Neuronal stem cell (in vitro differentiated cells): ENCODE data around the gene ZNF284.

Experiments used
- DNase-seq: peaks from one replicate; pipeline ENCODE4 v3.0.0-alpha.2; 2013; ENCODE audit warnings: low spot score
- H2AFZ ChIP-seq: one replicate; pipeline ENCODE4 v1.6.1; 2013; ENCODE audit warnings: mild to moderate bottlenecking, low read length, inconsistent platforms
- H2AK5ac ChIP-seq: 2 replicates; pipeline ENCODE4 v1.6.1; 2013; ENCODE audit warnings: low read depth, mild to moderate bottlenecking, inconsistent platforms, low read length, moderate library complexity, mixed read lengths
- H2BK120ac ChIP-seq: 2 replicates; pipeline ENCODE4 v1.6.1; 2013; ENCODE audit warnings: low read depth, mild to moderate bottlenecking, inconsistent platforms, low read length, moderate library complexity, mixed read lengths
- H2BK12ac ChIP-seq: one replicate; pipeline ENCODE4 v1.6.1; 2013; ENCODE audit warnings: low read length, inconsistent platforms
- H2BK15ac ChIP-seq: 2 replicates; pipeline ENCODE4 v1.6.1; 2013; ENCODE audit warnings: mild to moderate bottlenecking, low read length, inconsistent platforms, mixed read lengths
- H2BK5ac ChIP-seq: one replicate; pipeline ENCODE4 v1.6.1; 2013; ENCODE audit warnings: inconsistent platforms, mild to moderate bottlenecking, low read length, moderate library complexity
- H3K14ac ChIP-seq: one replicate; pipeline ENCODE4 v1.6.1; 2013; ENCODE audit warnings: low read length, inconsistent platforms
- H3K18ac ChIP-seq: 2 replicates; pipeline ENCODE4 v1.6.1; 2013; ENCODE audit warnings: low read length, inconsistent platforms
- H3K23ac ChIP-seq: 2 replicates; pipeline ENCODE4 v1.6.1; 2013; ENCODE audit warnings: low read depth, mild to moderate bottlenecking, mixed read lengths, low read length, inconsistent platforms; ENCODE audit not compliant: poor library complexity
- H3K27ac ChIP-seq: replicated peaks from 3 replicates; pipeline ENCODE4 v1.5.1; 2013; ENCODE audit warnings: low read length, inconsistent platforms
- H3K27me3 ChIP-seq, 3 experiments: 2 replicates each; pipeline ENCODE4 v1.6.1; 2013; ENCODE audit warnings: low read length in 3 of 3, mild to moderate bottlenecking in 2 of 3, inconsistent platforms in 1 of 3, low read depth in 1 of 3, mixed read lengths in 1 of 3, moderate library complexity in 1 of 3; ENCODE audit not compliant: control insufficient read depth in 3 of 3, insufficient read depth in 3 of 3
- H3K36me3 ChIP-seq, 2 donors: replicated peaks in 1 of 2; 2 replicates each; pipeline ENCODE4 v1.6.1; 2013; ENCODE audit warnings: low read length in 2 of 2; ENCODE audit not compliant: control insufficient read depth in 2 of 2, insufficient read depth in 2 of 2
- H3K4ac ChIP-seq: 2 replicates; pipeline ENCODE4 v1.6.1; 2013; ENCODE audit warnings: inconsistent platforms, mild to moderate bottlenecking, low read length, moderate library complexity
- H3K4me1 ChIP-seq, 2 donors: 1 replicate in 1 of 2; 2 replicates in 1 of 2; pipeline ENCODE4 v1.6.1; 2013; ENCODE audit warnings: low read length in 2 of 2, low read depth in 1 of 2; ENCODE audit not compliant: control insufficient read depth in 2 of 2, insufficient read depth in 1 of 2
- H3K4me2 ChIP-seq: one replicate; pipeline ENCODE4 v1.6.1; 2013; ENCODE audit warnings: mild to moderate bottlenecking, low read length, inconsistent platforms; ENCODE audit not compliant: insufficient read depth, poor library complexity, severe bottlenecking
- H3K4me3 ChIP-seq, 2 donors: 2 replicates each; pipeline ENCODE4 v1.5.1; 2013; ENCODE audit warnings: low read length in 2 of 2, mild to moderate bottlenecking in 2 of 2, inconsistent platforms in 1 of 2, moderate library complexity in 1 of 2
- H3K79me1 ChIP-seq: one replicate; pipeline ENCODE4 v1.6.1; 2013; ENCODE audit warnings: low read depth, mild to moderate bottlenecking, inconsistent platforms, low read length, moderate library complexity
- H3K9ac ChIP-seq: one replicate; pipeline ENCODE4 v1.6.1; 2013; ENCODE audit warnings: mild to moderate bottlenecking, low read depth, low read length, inconsistent platforms; ENCODE audit not compliant: poor library complexity
- H3K9me3 ChIP-seq, 2 donors: replicated peaks in 1 of 2; 2 replicates each; pipeline versions ENCODE3 to v1.6.1; 2013; ENCODE audit warnings: low read length in 2 of 2, mild to moderate bottlenecking in 2 of 2, inconsistent platforms in 1 of 2, low read depth in 1 of 2, mixed read lengths in 1 of 2, moderate library complexity in 1 of 2; ENCODE audit not compliant: control insufficient read depth in 2 of 2, insufficient read depth in 1 of 2
- H4K8ac ChIP-seq: one replicate; pipeline ENCODE4 v1.6.1; 2013; ENCODE audit warnings: low read depth, mild to moderate bottlenecking, inconsistent platforms, low read length, moderate library complexity
- H4K91ac ChIP-seq: one replicate; pipeline ENCODE4 v1.6.1; 2013; ENCODE audit warnings: low read length, low read depth, mild to moderate bottlenecking, inconsistent platforms; ENCODE audit not compliant: poor library complexity
- WGBS, 2 donors: extraction: QIAGEN DNeasy Blood & Tissue Kit; methylation state at CpG; one replicate each; pipeline ENCODE4 v1.1.7; 2013; ENCODE audit warnings: missing lambda C conversion rate in 2 of 2, mixed read lengths in 1 of 2; ENCODE audit not compliant: insufficient read length in 2 of 2, insufficient replicate concordance in 1 of 2; ENCODE audit errors: extremely low coverage in 2 of 2; 5-methylcytosine and 5-hydroxymethylcytosine counted together

The ZNF284 gene

GRCh38 chr19:44032001-44032610 is 39.9 kb upstream of the ZNF284 start:
- peaks cover 25 to 60% of the 10 kb centered on the region in 2 donors for H3K9me3 ChIP-seq

GRCh38 chr19:44042147-44042546 is 29.8 kb upstream of the ZNF284 start:
- no CpG with 5 or more reads among the region's 2 CpGs for WGBS, 2 donors
- Histone ChIP-seq H3K4me1 (no peaks in the 10 kb centered on the region), H3K79me1 (no peaks in the 10 kb centered on the region), H3K4me3 (no peak overlapping the region), H2AFZ (no peak overlapping the region), H3K27ac (no peak overlapping the region), H3K4me2 (no peak overlapping the region), H3K4ac (no peak overlapping the region), H3K18ac (no peak overlapping the region), H2BK15ac (no peak overlapping the region), H4K8ac (no peak overlapping the region), H3K14ac (no peak overlapping the region), H3K9me3 (peaks cover 0 to 2% of the 10 kb centered on the region in 2 donors), H3K9ac (no peak overlapping the region), H3K27me3 (peaks cover 0 to 3% (median 0%) of the 10 kb centered on the region in 3 experiments), H2BK120ac (no peak overlapping the region), H3K36me3 (no peaks in the 10 kb centered on the region), H3K23ac (no peak overlapping the region), H4K91ac (no peak overlapping the region), H2BK12ac (no peak overlapping the region), H2AK5ac (no peak overlapping the region), H2BK5ac (no peak overlapping the region)
- no peak for DNase-seq

More at GRCh38 chr19:44032001-44032610, 39.9 kb upstream of the ZNF284 start:
- no CpG with 5 or more reads among the region's 1 CpG for WGBS, 2 donors
- Histone ChIP-seq H2AFZ (no peak overlapping the region), H2BK120ac (no peak overlapping the region), H3K4me2 (no peak overlapping the region), H3K27ac (no peak overlapping the region), H3K4ac (no peak overlapping the region), H3K23ac (no peak overlapping the region), H3K14ac (no peak overlapping the region), H3K36me3 (peaks cover 27 to 59% of the 10 kb centered on the region in 2 donors), H3K9ac (no peak overlapping the region), H2BK12ac (no peak overlapping the region), H2BK5ac (no peak overlapping the region), H3K18ac (no peak overlapping the region), H4K91ac (no peak overlapping the region), H2AK5ac (no peak overlapping the region), H3K27me3 (no peaks in the 10 kb centered on the region), H4K8ac (no peak overlapping the region), H2BK15ac (no peak overlapping the region), H3K4me3 (no peak overlapping the region), H3K79me1 (no peaks in the 10 kb centered on the region), H3K4me1 (no peaks in the 10 kb centered on the region)
- no peak for DNase-seq

- peaks cover 1 to 3% of the 10 kb centered on the region in 2 donors for H3K9me3 ChIP-seq
- H2BK5ac ChIP-seq = no peak overlapping the region
- H3K27ac ChIP-seq = no peak overlapping the region
- no peaks in the 10 kb centered on the region for H3K79me1 ChIP-seq
- no peak overlapping the region for H3K9ac ChIP-seq
- no peak overlapping the region for H2BK12ac ChIP-seq
- no peak overlapping the region for H3K14ac ChIP-seq
- peak overlapping the region; percentile 67 for H3K4me2 ChIP-seq
- H3K36me3 ChIP-seq = peaks cover 5 to 16% of the 10 kb centered on the region in 2 donors
- DNase-seq = no peak
- peak overlapping the region; percentile 64 to 81 for H3K4me3 ChIP-seq
- H3K4me1 ChIP-seq = peaks cover 3 to 5% of the 10 kb centered on the region in 2 donors
- H3K27me3 ChIP-seq = peaks cover 0 to 18% (median 0%) of the 10 kb centered on the region in 3 experiments
- no CpG with 5 or more reads among the region's 21 CpGs for WGBS, 2 donors
- no peak overlapping the region for H2BK120ac ChIP-seq
- H2BK15ac ChIP-seq = no peak overlapping the region
- H3K4ac ChIP-seq = no peak overlapping the region
- H4K8ac ChIP-seq = no peak overlapping the region
- H3K23ac ChIP-seq = no peak overlapping the region
- no peak overlapping the region for H4K91ac ChIP-seq
- peak overlapping the region; percentile 76 for H3K18ac ChIP-seq
- no peak overlapping the region for H2AK5ac ChIP-seq
- H2AFZ ChIP-seq = peak overlapping the region; percentile 94
Observed at GRCh38 chr19:44050740-44051649, 21.0 kb upstream of the ZNF284 start.
